H1 (cell line): ENCODE results near the gene PACSIN1. TPM values are rescaled to one million over a fixed set of nuclear protein-coding genes. Genes with fewer than 3 reads are reported as not detected.

Experiments
- CTCF ChIA-PET: fragments of 300-600 bp; sonication (Branson Sonifier 250); formaldehyde crosslinking; loops from one replicate; lab custom pipeline; 2021; ENCODE audit not compliant: partially characterized antibody; lab: Charles Lee
- POLR2A ChIA-PET: fragments of 300-600 bp; sonication (Branson Sonifier 250); formaldehyde crosslinking; loops from one replicate; lab custom pipeline; 2021; ENCODE audit warnings: inconsistent platforms; ENCODE audit not compliant: partially characterized antibody; lab: Charles Lee
- DNase-seq, 2 experiments: peaks; one replicate each; pipeline versions ENCODE4 v3.0.0 to v3.0.0-alpha.2; 2010 to 2022; ENCODE audit warnings: low spot score in 2 of 2, low read depth in 1 of 2, mixed read lengths in 1 of 2
- FAIRE-seq: peaks from 2 replicates; lab custom pipeline; 2011; peaks lifted over from hg19 to GRCh38; lab: Jason Lieb, UNC
- H2AFZ ChIP-seq: 2 replicates; pipeline ENCODE4 v1.8.1; 2012; ENCODE audit warnings: low read length, inconsistent platforms
- H2AK5ac ChIP-seq: 2 replicates; pipeline ENCODE4 v1.6.1; 2013; ENCODE audit warnings: low read depth, low read length
- H2BK120ac ChIP-seq: replicated peaks from 2 replicates; pipeline ENCODE3; 2013; ENCODE audit warnings: low read depth, low read length, inconsistent platforms
- H2BK12ac ChIP-seq: 2 replicates; pipeline ENCODE4 v1.6.1; 2013; ENCODE audit warnings: low read depth, low read length
- H2BK15ac ChIP-seq: 2 replicates; pipeline ENCODE4 v1.6.1; 2013; ENCODE audit warnings: low read length
- H2BK20ac ChIP-seq: 2 replicates; pipeline ENCODE4 v1.6.1; 2013; ENCODE audit warnings: low read length
- H2BK5ac ChIP-seq: 2 replicates; pipeline ENCODE4 v1.6.1; 2013; ENCODE audit warnings: low read depth, low read length
- H3K14ac ChIP-seq: 2 replicates; pipeline ENCODE4 v1.6.1; 2013; ENCODE audit warnings: inconsistent platforms; ENCODE audit not compliant: insufficient read length
- H3K18ac ChIP-seq: 2 replicates; pipeline ENCODE4 v1.6.1; 2013; ENCODE audit warnings: low read length; ENCODE audit errors: extremely low read depth
- H3K23ac ChIP-seq: 2 replicates; pipeline ENCODE4 v1.6.1; 2013; ENCODE audit warnings: inconsistent platforms; ENCODE audit not compliant: insufficient read length
- H3K23me2 ChIP-seq: 2 replicates; pipeline ENCODE4 v1.6.1; 2013; ENCODE audit warnings: low read depth, low read length
- H3K27ac ChIP-seq: 2 replicates; pipeline ENCODE4 v1.6.1; 2011; ENCODE audit warnings: low read depth, low read length, inconsistent platforms
- H3K27me3 ChIP-seq, 4 experiments: replicated peaks in 1 of 4; 1 replicate in 1 of 4; 2 replicates in 3 of 4; pipeline versions ENCODE4 v1.6.1 to v1.8.1; 2011 to 2013; ENCODE audit warnings: low read length in 3 of 4, mild to moderate bottlenecking in 3 of 4, inconsistent platforms in 2 of 4, mixed read lengths in 2 of 4, moderate library complexity in 1 of 4; ENCODE audit not compliant: control insufficient read depth in 3 of 4, insufficient read depth in 3 of 4; ENCODE audit errors: extremely low read depth in 1 of 4
- H3K36me3 ChIP-seq, 4 experiments: 2 replicates each; pipeline versions ENCODE4 v1.6.1 to v1.8.1; 2011 to 2013; ENCODE audit warnings: mild to moderate bottlenecking in 4 of 4, low read length in 3 of 4, moderate library complexity in 2 of 4, control low read depth in 1 of 4, inconsistent platforms in 1 of 4; ENCODE audit not compliant: insufficient read depth in 4 of 4, control insufficient read depth in 2 of 4
- H3K4ac ChIP-seq: replicated peaks from 2 replicates; pipeline ENCODE3; 2013; ENCODE audit warnings: low read length, low read depth, mixed read lengths, inconsistent platforms; ENCODE audit not compliant: insufficient read length
- H3K4me1 ChIP-seq, 4 experiments: replicated peaks in 1 of 4; 1 replicate in 1 of 4; 2 replicates in 3 of 4; pipeline versions ENCODE4 v1.6.1 to v1.8.1; 2011 to 2013; ENCODE audit warnings: low read length in 3 of 4, inconsistent platforms in 2 of 4, mixed read lengths in 1 of 4; ENCODE audit not compliant: insufficient read depth in 4 of 4, control insufficient read depth in 3 of 4
- H3K4me2 ChIP-seq, 2 experiments: 2 replicates each; pipeline versions ENCODE4 v1.6.1 to v1.8.1; 2011 to 2013; ENCODE audit warnings: low read depth in 2 of 2, low read length in 2 of 2, control low read depth in 1 of 2, inconsistent platforms in 1 of 2, mild to moderate bottlenecking in 1 of 2; ENCODE audit not compliant: insufficient read depth in 1 of 2
- H3K4me3 ChIP-seq, 4 experiments: fragments of 200-600, 300-600 bp in 1 of 4; sonication (generic), shearing (Covaris generic), sonication (Bioruptor Twin) in 1 of 4; 2 replicates each; pipeline versions ENCODE4 v1.5.1 to v1.8.1; 2011 to 2016; ENCODE audit warnings: low read length in 4 of 4, low read depth in 3 of 4, control low read depth in 2 of 4, inconsistent platforms in 2 of 4, mild to moderate bottlenecking in 2 of 4, mixed read lengths in 1 of 4, moderate library complexity in 1 of 4; ENCODE audit not compliant: insufficient read depth in 2 of 4; ENCODE audit errors: extremely low read depth in 1 of 4
- H3K56ac ChIP-seq: replicated peaks from 2 replicates; pipeline ENCODE3; 2013; ENCODE audit warnings: low read depth, mild to moderate bottlenecking, mixed read lengths, low read length, inconsistent platforms; ENCODE audit not compliant: insufficient read length
- H3K79me1 ChIP-seq: 2 replicates; pipeline ENCODE4 v1.6.1; 2013; ENCODE audit warnings: low read depth, low read length, control low read depth
- H3K79me2 ChIP-seq, 2 experiments: 2 replicates each; pipeline versions ENCODE4 v1.6.1 to v1.8.1; 2012 to 2013; ENCODE audit warnings: low read length in 2 of 2, mild to moderate bottlenecking in 2 of 2, inconsistent platforms in 1 of 2; ENCODE audit not compliant: insufficient read depth in 2 of 2, control insufficient read depth in 1 of 2
- H3K9ac ChIP-seq, 4 experiments: replicated peaks in 1 of 4; 1 replicate in 1 of 4; 2 replicates in 3 of 4; pipeline versions ENCODE4 v1.6.1 to v1.8.1; 2011 to 2013; ENCODE audit warnings: low read depth in 3 of 4, low read length in 3 of 4, control low read depth in 2 of 4, mild to moderate bottlenecking in 2 of 4, moderate library complexity in 2 of 4, inconsistent platforms in 1 of 4; ENCODE audit errors: extremely low read depth in 1 of 4
- H3K9me3 ChIP-seq, 2 experiments: 2 replicates each; pipeline versions ENCODE4 v1.6.1 to v1.8.1; 2012 to 2013; ENCODE audit warnings: mild to moderate bottlenecking in 2 of 2, moderate library complexity in 2 of 2, control low read depth in 1 of 2, inconsistent platforms in 1 of 2, low read depth in 1 of 2, low read length in 1 of 2, mixed read lengths in 1 of 2; ENCODE audit not compliant: insufficient read depth in 2 of 2
- H4K20me1 ChIP-seq, 2 experiments: replicated peaks in 1 of 2; 2 replicates each; pipeline versions ENCODE3 to v1.8.1; 2011 to 2013; ENCODE audit warnings: inconsistent platforms in 2 of 2, low read length in 2 of 2, mild to moderate bottlenecking in 1 of 2; ENCODE audit not compliant: insufficient read depth in 2 of 2, control insufficient read depth in 1 of 2
- H4K5ac ChIP-seq: 2 replicates; pipeline ENCODE4 v1.6.1; 2013; ENCODE audit warnings: low read length, low read depth, mixed read lengths, inconsistent platforms; ENCODE audit not compliant: insufficient read length
- H4K8ac ChIP-seq: 2 replicates; pipeline ENCODE4 v1.8.0; 2013; ENCODE audit warnings: mild to moderate bottlenecking, moderate library complexity, low read length, inconsistent platforms; ENCODE audit not compliant: insufficient read depth; ENCODE audit errors: extremely low read depth
- H4K91ac ChIP-seq: replicated peaks from 2 replicates; pipeline ENCODE3; 2013; ENCODE audit warnings: low read length, mixed read lengths, inconsistent platforms; ENCODE audit not compliant: insufficient read length
- KDM1A ChIP-seq: fragments of 200-600, 300-600 bp; sonication (generic); IDR thresholded peaks from 2 replicates; pipeline ENCODE4 v1.7.1; 2016; ENCODE audit warnings: mild to moderate bottlenecking, low read length, borderline replicate concordance
- RXRA ChIP-seq: IDR thresholded peaks from 2 replicates; pipeline ENCODE4 v1.6.1; 2011; ENCODE audit warnings: low read depth, mild to moderate bottlenecking, low read length, moderate library complexity; ENCODE audit not compliant: insufficient read depth
- WGBS, 2 experiments: shearing (Covaris generic) in 1 of 2; methylation state at CpG; one replicate each; pipeline versions ENCODE4 v1.1.6 to v1.1.7; 2013 to 2015; ENCODE audit warnings: low lambda C conversion rate in 2 of 2, mixed read lengths in 2 of 2, inconsistent platforms in 1 of 2, low coverage in 1 of 2, missing lambda C conversion rate in 1 of 2; ENCODE audit not compliant: insufficient replicate concordance in 2 of 2, insufficient coverage in 1 of 2, insufficient read length in 1 of 2; ENCODE audit errors: extremely low coverage in 1 of 2, missing lambda C conversion rate in 1 of 2; 5-methylcytosine and 5-hydroxymethylcytosine counted together
- polyA plus RNA-seq, 7 experiments: library from polyadenylated mRNA; depleted of rRNA in 3 of 7; stranded (reverse) in 5 of 7; unstranded in 2 of 7; fragments of >200 nt in 5 of 7; fragments of 200-250 nt in 2 of 7; gene quantifications; 1 replicate in 5 of 7; 2 replicates in 1 of 7; 4 replicates in 1 of 7; pipeline versions ENCODE4 v1.2.1 to v1.2.3, GENCODE V29; 2011 to 2013; ENCODE audit warnings: missing spikeins in 2 of 7, mixed read lengths in 2 of 7
- total RNA-seq: library from RNA; stranded (reverse); fragmentation: NEBNext Ultra II Directional; extraction: Animal tissue kit (Norgen Biotek cat#: 25700); gene quantifications from 2 replicates; pipeline ENCODE4 v1.2.1, GENCODE V29; 2021

PACSIN1 gene
- total and polyA plus RNA-seq, 2 of the 8 experiments (the other 6 are each of a cell fraction or from before 2014, with no cell fraction given): 5.9 to 11.1 TPM

DNA sequence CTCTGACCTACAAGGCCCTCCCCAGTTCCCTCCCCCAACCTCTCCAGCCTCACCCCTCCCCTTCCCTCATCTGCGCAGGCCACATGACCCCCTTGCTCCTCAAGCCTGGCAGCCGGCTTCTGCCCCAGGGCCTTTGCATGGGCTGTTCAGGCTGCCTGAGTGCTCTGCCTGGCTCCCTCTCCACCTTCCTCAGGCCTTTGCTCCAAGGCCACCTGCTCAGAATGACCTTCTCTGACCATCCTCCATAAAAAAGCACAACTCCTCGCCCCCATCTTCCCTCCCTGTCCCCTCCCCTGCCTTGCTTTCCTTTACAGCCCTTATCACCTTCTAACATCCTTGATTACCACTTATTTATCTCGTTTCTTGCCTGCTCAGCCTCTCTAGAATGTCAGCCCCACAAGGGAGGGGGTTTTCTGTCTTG, 51.6 kb downstream of the PACSIN1 start:
- WGBS, 2 experiments: 85% methylated on average over 4 of the region's 4 CpGs; no CpG with 5 or more reads in 1 of the 2 experiments
- Histone ChIP-seq H3K56ac (no peak overlapping the region), H3K23ac (no peak overlapping the region), H2BK15ac (peak overlapping the region; percentile 81; the same call in 1 of the 2 replicates), H2BK12ac (no peak overlapping the region), H3K4me3 (no peak overlapping the region), H2BK120ac (no peak overlapping the region), H3K18ac (no peak overlapping the region), H4K5ac (no peak overlapping the region), H3K4me1 (peaks cover 0 to 12% (median 7%) of the 10 kb centered on the region in 4 experiments; a peak in 5 of 7 replicates), H3K9ac (no peak overlapping the region), H3K79me2 (no peaks in the 10 kb centered on the region), H3K4me2 (no peak overlapping the region), H3K4ac (no peak overlapping the region), H3K9me3 (no peaks in the 10 kb centered on the region), H4K91ac (no peak overlapping the region), H2BK20ac (no peak overlapping the region), H4K8ac (no peak overlapping the region), H3K14ac (no peak overlapping the region), H4K20me1 (peaks cover 0 to 4% of the 10 kb centered on the region in 2 experiments), H3K36me3 (no peaks in the 10 kb centered on the region), H2AK5ac (no peak overlapping the region), H3K27ac (no peak overlapping the region), H3K27me3 (peaks cover 0 to 6% (median 1%) of the 10 kb centered on the region in 4 experiments; a peak in 2 of 7 replicates), H3K23me2 (peaks cover 12% of the 10 kb centered on the region), H3K79me1 (no peaks in the 10 kb centered on the region), H2AFZ (no peak overlapping the region), H2BK5ac (no peak overlapping the region)
- TF ChIP-seq RXRA: no peak
- TF ChIP-seq KDM1A: peak; percentile 37; the same call in 1 of the 2 replicates
- POLR2A ChIA-PET: interaction anchor here (1.9 kb wide), 1 partner anchor 13 kb away, joined by 8 read pairs; no protein-coding TSS in a partner anchor
- no peak for FAIRE-seq
- DNase-seq: no peak
- CTCF ChIA-PET: interaction anchor here (0.8 to 2.1 kb wide), 5 partner anchors 9 to 57 kb away, joined by 3 to 11 read pairs (median 4); no protein-coding TSS in a partner anchor
